Transverse colon (tissue), 4 donors: ENCODE measurements around the gene BPIFB2. TPM values are rescaled to one million over a fixed set of nuclear protein-coding genes. Genes with fewer than 3 reads are reported as not detected.
"Not testable (repeated sequence)": the region's sequence is repeated elsewhere in the genome, so short reads cannot be mapped to it uniquely, and the experiment has no call there.

Experiments used
- DNase-seq: peaks from one replicate; pipeline ENCODE4 v3.0.0-alpha.2; 2019
- H3K27ac ChIP-seq, 4 donors: fragments of 200-600 bp; sonication (generic); 2 replicates each; pipeline ENCODE4 v1.5.1; 2016 to 2018; ENCODE audit warnings: inconsistent platforms in 4 of 4
- H3K27me3 ChIP-seq: fragments of 200-600 bp; sonication (generic); 2 replicates; pipeline ENCODE4 v1.5.1; 2017; ENCODE audit warnings: inconsistent platforms
- H3K36me3 ChIP-seq, 4 donors: fragments of 200-600 bp; sonication (generic); 2 replicates each; pipeline ENCODE4 v1.5.1; 2017 to 2019; ENCODE audit warnings: inconsistent platforms in 4 of 4
- H3K4me1 ChIP-seq, 4 donors: fragments of 200-600 bp; sonication (generic); 2 replicates each; pipeline ENCODE4 v1.5.1; 2017 to 2020; ENCODE audit warnings: inconsistent platforms in 4 of 4
- H3K4me3 ChIP-seq, 4 donors: fragments of 200-600 bp; sonication (generic); 1 replicate in 1 of 4; 2 replicates in 3 of 4; pipeline versions ENCODE4 v1.5.1 to v1.6.1; 2017 to 2019; ENCODE audit warnings: inconsistent platforms in 4 of 4
- H3K9me3 ChIP-seq, 2 donors: fragments of 200-600 bp; sonication (generic); 2 replicates each; pipeline ENCODE4 v1.5.1; 2017 to 2019; ENCODE audit warnings: inconsistent platforms in 2 of 2
- CTCF ChIP-seq, 5 experiments: fragments of 200-600 bp in 3 of 5; fragments of 450-650 bp in 2 of 5; sonication (generic) in 3 of 5; IDR thresholded peaks; 1 replicate in 2 of 5; 2 replicates in 3 of 5; pipeline ENCODE4 v1.5.1; 2016 to 2017; ENCODE audit warnings: antibody characterized with exemption in 5 of 5, inconsistent platforms in 3 of 5, mild to moderate bottlenecking in 2 of 5, moderate library complexity in 1 of 5
- EP300 ChIP-seq: sonication (generic); formaldehyde crosslinking; IDR thresholded peaks from one replicate; pipeline ENCODE4 v1.6.1; 2017; ENCODE audit warnings: antibody characterized with exemption, low read depth
- POLR2A ChIP-seq: fragments of 450-650 bp; IDR thresholded peaks from one replicate; pipeline ENCODE4 v1.6.1; 2016; ENCODE audit warnings: antibody characterized with exemption, mild to moderate bottlenecking, moderate library complexity
- POLR2AphosphoS5 ChIP-seq, 3 donors: sonication (generic); formaldehyde crosslinking; IDR thresholded peaks; one replicate each; pipeline ENCODE4 v1.6.1; 2016; ENCODE audit warnings: antibody characterized with exemption in 3 of 3
- WGBS, 2 donors: methylation state at CpG; one replicate each; pipeline ENCODE4 v1.1.5; 2018; ENCODE audit warnings: low coverage in 1 of 2; 5-methylcytosine and 5-hydroxymethylcytosine counted together
- in situ Hi-C, 4 donors: fragments of 200-750 bp; cut with MboI; loops; one replicate each; pipeline versions ENCODE4 v1.15.0 to v1.15.1; 2017; ENCODE audit warnings: low sequenced_read_pairs in 3 of 4, low pct_ligation_motif_present in 1 of 4, low pct_unique_long_range_greater_than_20kb in 1 of 4
- intact Hi-C: fragments of 100-400 bp; cut with DNase I; formaldehyde crosslinking; loops from one replicate; pipeline ENCODE4 v1.15.1; 2023; ENCODE audit warnings: low total_unique reads
- total RNA-seq, 4 donors: library from RNA; depleted of rRNA; stranded (reverse); fragments of >200 nt; gene quantifications; one replicate each; pipeline ENCODE4 v1.1.0, GENCODE V29; 2016

Gene BPIFB2
- total RNA-seq, 4 donors from 2014 or later = not detected

- DNase-seq = no peak
- no peaks in the 10 kb centered on the region for H3K27me3 ChIP-seq
- H3K9me3 ChIP-seq = peaks cover 17 to 19% of the 10 kb centered on the region in 2 donors
- in situ Hi-C loops (no loop called here), intact Hi-C loops (no loop called here)
- H3K36me3 ChIP-seq = no peaks in the 10 kb centered on the region
- no peak overlapping the region for H3K4me3 ChIP-seq
- no peak for TF ChIP-seq CTCF (IDR thresholded peaks at IDR 0.05)
- H3K27ac ChIP-seq = no peak overlapping the region
- H3K4me1 ChIP-seq = no peaks in the 10 kb centered on the region
Measured at GRCh38 chr20:32960222-32960518, 47.3 kb upstream of the BPIFB2 start.

- WGBS, 2 donors = 87 to 89% methylated on average over 7 to 26 of the region's 28 CpGs
- no peak for TF ChIP-seq CTCF (IDR thresholded peaks at IDR 0.05)
- TF ChIP-seq POLR2A = no peak
- no peak for TF ChIP-seq EP300
- TF ChIP-seq POLR2AphosphoS5 (IDR thresholded peaks at IDR 0.05) = no peak
- peaks cover 14 to 15% of the 10 kb centered on the region in 2 donors for H3K9me3 ChIP-seq
- DNase-seq = no peak
- no peaks in the 10 kb centered on the region for H3K27me3 ChIP-seq
- no peak overlapping the region for H3K4me3 ChIP-seq
- H3K27ac ChIP-seq = no peak overlapping the region
- in situ Hi-C loops = no loop called here
- no peaks in the 10 kb centered on the region for H3K4me1 ChIP-seq
- H3K36me3 ChIP-seq = no peaks in the 10 kb centered on the region
- intact Hi-C loops = no loop called here
Measured at GRCh38 chr20:32960849-32961731, 46.4 kb upstream of the BPIFB2 start.

GRCh38 chr20:32962053-32962452, 45.5 kb upstream of the BPIFB2 start:
- H3K9me3 ChIP-seq = peaks cover 6 to 7% of the 10 kb centered on the region in 2 donors
- no peak for DNase-seq
- no peak overlapping the region for H3K4me3 ChIP-seq
- in situ Hi-C loops (no loop called here), intact Hi-C loops (no loop called here)
- H3K27ac ChIP-seq = no peak overlapping the region
- no peaks in the 10 kb centered on the region for H3K27me3 ChIP-seq
- H3K4me1 ChIP-seq = no peaks in the 10 kb centered on the region
- 86 to 88% methylated on average over 3 to 5 of the region's 5 CpGs for WGBS, 2 donors
- TF ChIP-seq POLR2AphosphoS5 (IDR thresholded peaks at IDR 0.05) (no peak), EP300 (no peak), POLR2A (no peak), CTCF (IDR thresholded peaks at IDR 0.05) (no peak)
- no peaks in the 10 kb centered on the region for H3K36me3 ChIP-seq

GRCh38 chr20:32962646-32963045, 44.9 kb upstream of the BPIFB2 start:
- DNase-seq, in situ Hi-C loops, H3K4me1 ChIP-seq, H3K27ac ChIP-seq, H3K9me3 ChIP-seq, H3K36me3 ChIP-seq, intact Hi-C loops, H3K27me3 ChIP-seq, H3K4me3 ChIP-seq: not testable (repeated sequence)
- WGBS, 2 donors = 84 to 94% methylated on average over 3 to 11 of the region's 11 CpGs

GRCh38 chr20:32963176-32963575, 44.3 kb upstream of the BPIFB2 start:
- Histone ChIP-seq H3K4me3 (no peak overlapping the region), H3K9me3 (no peaks in the 10 kb centered on the region), H3K4me1 (no peaks in the 10 kb centered on the region), H3K27ac (no peak overlapping the region), H3K27me3 (no peaks in the 10 kb centered on the region), H3K36me3 (no peaks in the 10 kb centered on the region)
- 47% methylated on average over 5 of the region's 5 CpGs; no CpG with 5 or more reads in 1 of the 2 donors for WGBS, 2 donors
- TF ChIP-seq POLR2AphosphoS5 (IDR thresholded peaks at IDR 0.05) (no peak), CTCF (IDR thresholded peaks at IDR 0.05) (no peak), POLR2A (no peak), EP300 (no peak)
- in situ Hi-C loops = no loop called here
- intact Hi-C loops = no loop called here
- no peak for DNase-seq
